ENCODE results near the gene MACROD2. TPM values are rescaled to one million over a fixed set of nuclear protein-coding genes. Genes with fewer than 3 reads are reported as not detected.

The MACROD2 gene
- total RNA-seq, 1 experiment from 2014 or later = 1.6 TPM

- Histone ChIP-seq H4K91ac (ENCODE audit: insufficient read length, low read depth, low read length) (no peak overlapping the region), H3K56ac (ENCODE audit: insufficient read length, low read depth, low read length) (no peak overlapping the region), H2AK5ac (ENCODE audit: insufficient read length, low read length) (no peak overlapping the region), H2BK120ac (ENCODE audit: low read depth, low read length, poor library complexity, severe bottlenecking) (no peak overlapping the region), H3K14ac (ENCODE audit: insufficient read depth, low read length) (no peak overlapping the region), H3K9ac (ENCODE audit: extremely low read depth, insufficient read length, low read length) (no peak overlapping the region), H2BK15ac (ENCODE audit: low read depth, low read length) (no peak overlapping the region), H2BK12ac (ENCODE audit: insufficient read length, low read depth, low read length) (no peak overlapping the region), H3K23me2 (ENCODE audit: insufficient read length, low read depth, low read length, poor library complexity, severe bottlenecking) (no peaks in the 10 kb centered on the region), H4K20me1 (ENCODE audit: control insufficient read depth, insufficient read depth, insufficient read length) (no peaks in the 10 kb centered on the region), H3K9me3 (ENCODE audit: control insufficient read depth, low read depth, low read length) (no peaks in the 10 kb centered on the region), H3K79me1 (ENCODE audit: insufficient read depth, low read depth, low read length, poor library complexity, severe bottlenecking) (no peaks in the 10 kb centered on the region), H4K8ac (replicated peaks; ENCODE audit: insufficient read length, low read depth, low read length) (no peak overlapping the region), H2AFZ (ENCODE audit: low read length) (no peak overlapping the region), H4K5ac (ENCODE audit: insufficient read length, low read depth, low read length) (no peak overlapping the region), H3K18ac (ENCODE audit: insufficient read length, low read depth, low read length) (no peak overlapping the region), H3K27me3 (ENCODE audit: insufficient read depth, low read length) (no peaks in the 10 kb centered on the region), H3K27ac (ENCODE audit: insufficient read length, low read depth, low read length) (no peak overlapping the region), H2BK5ac (ENCODE audit: insufficient read length, low read length) (no peak overlapping the region), H3T11ph (ENCODE audit: low read length) (no peak overlapping the region), H2BK20ac (ENCODE audit: low read depth, low read length, poor library complexity, severe bottlenecking) (no peak overlapping the region), H3K4me1 (ENCODE audit: insufficient read depth, low read length) (peaks cover 4% of the 10 kb centered on the region; the same call in 1 of the 2 replicates), H3K4ac (ENCODE audit: low read depth, low read length) (no peak overlapping the region), H3K23ac (ENCODE audit: insufficient read length, low read depth, low read length) (no peak overlapping the region), H3K79me2 (ENCODE audit: insufficient read depth, low read length) (no peaks in the 10 kb centered on the region), H3K4me2 (ENCODE audit: insufficient read depth, insufficient read length, low read length) (no peak overlapping the region)
- DNase-seq = no peak
- Mint-ChIP-seq H3K27ac (no peak overlapping the region), H3K4me1 (peaks cover 7% of the 10 kb centered on the region in 2 experiments), H3K4me3 (no peak overlapping the region), H3K9me3 (peaks cover 13 to 17% of the 10 kb centered on the region in 2 experiments), H3K27me3 (ENCODE audit: low read depth) (no peaks in the 10 kb centered on the region), H3K36me3 (ENCODE audit: insufficient read depth in 1 of 3, low read depth in 3 of 3) (peaks cover 8 to 19% (median 14%) of the 10 kb centered on the region in 3 experiments; a peak in 6 of 7 replicates)
- WGBS (ENCODE audit: extremely low coverage, insufficient read length, low lambda C conversion rate) = no CpG with 5 or more reads among the region's 6 CpGs
- TF ChIP-seq, protein P1, sequence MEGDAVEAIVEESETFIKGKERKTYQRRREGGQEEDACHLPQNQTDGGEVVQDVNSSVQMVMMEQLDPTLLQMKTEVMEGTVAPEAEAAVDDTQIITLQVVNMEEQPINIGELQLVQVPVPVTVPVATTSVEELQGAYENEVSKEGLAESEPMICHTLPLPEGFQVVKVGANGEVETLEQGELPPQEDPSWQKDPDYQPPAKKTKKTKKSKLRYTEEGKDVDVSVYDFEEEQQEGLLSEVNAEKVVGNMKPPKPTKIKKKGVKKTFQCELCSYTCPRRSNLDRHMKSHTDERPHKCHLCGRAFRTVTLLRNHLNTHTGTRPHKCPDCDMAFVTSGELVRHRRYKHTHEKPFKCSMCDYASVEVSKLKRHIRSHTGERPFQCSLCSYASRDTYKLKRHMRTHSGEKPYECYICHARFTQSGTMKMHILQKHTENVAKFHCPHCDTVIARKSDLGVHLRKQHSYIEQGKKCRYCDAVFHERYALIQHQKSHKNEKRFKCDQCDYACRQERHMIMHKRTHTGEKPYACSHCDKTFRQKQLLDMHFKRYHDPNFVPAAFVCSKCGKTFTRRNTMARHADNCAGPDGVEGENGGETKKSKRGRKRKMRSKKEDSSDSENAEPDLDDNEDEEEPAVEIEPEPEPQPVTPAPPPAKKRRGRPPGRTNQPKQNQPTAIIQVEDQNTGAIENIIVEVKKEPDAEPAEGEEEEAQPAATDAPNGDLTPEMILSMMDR (conservative IDR thresholded peaks at IDR 0.05) = no peak
These were observed 566.5 kb downstream of the MACROD2 start for GRCh38 chr20:14561741-14562221.

All from H9 (cell line).